Stimulated activated CD4-positive, alpha-beta T cell treated with anti-CD3 and anti-CD28 coated beads, Interleukin-2, amount 100 ng/mL, for 24 hours (primary cell): Measurements from ENCODE around the gene POLR2L.

Experiments
- DNase-seq, 2 donors: peaks; one replicate each; pipeline ENCODE4 v3.0.0-alpha.2; 2020

Gene POLR2L

DNA sequence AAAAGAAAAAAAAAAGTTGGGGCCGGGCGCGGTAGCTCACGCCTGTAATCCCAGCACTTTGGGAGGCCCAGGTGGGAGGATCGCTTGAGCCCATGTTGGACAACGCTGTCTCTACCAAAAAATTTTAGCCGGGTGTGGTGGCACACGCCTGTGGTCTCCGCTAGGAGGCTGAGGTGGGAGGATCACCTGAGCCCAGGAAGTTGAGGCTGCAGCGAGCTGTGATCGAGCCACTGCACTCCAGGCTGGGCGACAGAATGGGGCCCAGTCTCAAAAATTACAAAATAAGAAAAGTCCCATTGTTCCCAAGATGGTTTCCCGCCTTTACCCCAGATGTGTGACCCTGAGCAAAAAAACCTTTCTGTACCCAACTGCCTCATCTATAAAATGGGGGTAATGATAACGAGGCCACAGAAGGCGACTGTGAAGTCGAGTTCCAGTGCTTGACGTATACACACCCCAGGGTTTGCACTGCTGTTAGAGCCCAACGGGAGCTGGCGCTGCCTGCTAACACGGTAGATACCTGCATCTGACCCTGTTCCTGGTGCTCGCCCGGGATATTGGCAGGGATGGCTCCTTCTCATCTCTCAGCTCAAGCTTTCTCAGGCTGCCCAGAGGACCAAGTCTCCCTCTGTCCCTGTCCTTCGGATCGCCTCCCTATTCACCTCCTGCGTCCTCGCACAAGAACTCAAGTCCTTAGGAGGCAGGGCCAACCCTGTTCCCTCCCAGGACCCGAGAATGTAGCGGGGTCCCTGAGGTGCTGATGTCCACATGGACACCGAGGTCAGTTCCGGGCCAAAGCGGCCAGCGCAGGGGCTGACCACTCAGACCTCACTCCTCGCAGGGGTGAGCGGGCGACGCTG is 33.7 kb downstream of the POLR2L start:
- no peak for DNase-seq

DNA sequence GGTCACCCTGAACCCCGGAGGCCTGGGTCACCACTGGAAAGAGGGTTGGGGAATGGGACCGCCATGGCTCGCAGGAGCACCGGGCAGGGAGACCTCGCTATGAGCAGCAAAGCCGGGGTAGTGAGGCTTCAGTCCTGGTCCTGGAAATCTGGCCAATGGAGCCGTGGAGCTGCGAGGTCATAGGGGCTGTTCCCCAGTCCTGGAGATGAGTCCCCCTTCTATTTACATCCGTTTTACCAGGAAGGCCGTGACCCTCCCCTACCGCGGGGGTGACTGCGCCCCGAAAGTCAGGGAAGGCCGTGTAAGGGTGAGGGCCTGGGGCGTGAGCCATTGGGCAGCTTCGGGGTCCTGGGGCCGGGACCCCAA is 37.7 kb downstream of the POLR2L start:
- no peak for DNase-seq

DNA sequence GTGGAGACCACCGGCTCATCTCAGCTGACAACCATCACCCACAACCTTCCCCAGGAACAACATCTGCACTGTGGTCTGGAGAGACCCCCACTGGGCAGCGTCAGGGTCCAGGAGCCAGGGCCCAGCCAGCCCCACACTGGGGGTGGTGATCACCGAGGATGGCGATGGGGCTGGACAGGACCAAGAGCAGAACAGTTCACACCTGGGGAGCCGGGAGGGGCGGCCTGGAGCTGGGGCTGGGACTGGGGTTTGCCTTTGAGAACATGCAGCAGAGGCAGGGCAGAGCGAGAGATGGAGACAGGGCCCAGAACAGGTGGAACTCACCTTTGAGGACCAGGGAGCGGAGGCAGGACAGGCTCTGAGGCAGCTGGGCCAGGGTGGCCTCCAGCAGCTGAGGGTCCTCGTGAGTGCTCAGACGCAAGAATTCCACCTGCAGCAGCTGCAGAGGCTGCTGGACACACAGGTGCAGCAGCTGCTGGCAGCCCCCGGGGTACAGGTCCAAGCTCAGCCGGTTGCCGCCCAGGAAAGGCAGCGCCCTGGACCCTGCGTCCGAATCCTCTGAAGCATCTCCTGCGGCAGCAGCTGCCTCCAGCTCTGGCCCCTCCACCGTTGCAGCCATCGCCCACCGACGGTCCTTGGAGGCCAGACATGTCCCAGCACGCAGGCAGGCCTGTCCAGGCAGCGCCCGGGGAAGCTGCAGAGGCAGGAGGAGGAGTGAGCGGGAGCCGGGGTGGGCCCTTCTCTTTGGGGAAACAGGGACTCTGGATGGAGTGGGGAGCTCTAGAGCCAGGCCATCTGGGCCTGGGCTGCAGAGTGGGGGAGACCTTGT is 38.3 kb downstream of the POLR2L start:
- no peak for DNase-seq

DNA sequence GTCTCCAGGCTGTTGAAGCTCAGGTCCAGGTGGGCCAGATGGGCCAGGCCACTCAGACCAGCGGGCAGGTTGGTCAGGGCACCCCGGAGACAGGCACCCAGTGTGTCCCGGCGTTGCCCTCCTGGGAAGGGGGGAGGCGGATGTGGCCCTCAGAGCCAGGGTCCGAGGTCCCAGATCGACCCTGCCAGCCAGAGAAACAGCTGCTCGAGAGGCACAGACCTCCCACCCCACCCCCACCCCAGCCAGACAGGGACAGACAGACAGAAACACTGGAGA is 38.9 kb downstream of the POLR2L start:
- DNase-seq = no peak

DNA sequence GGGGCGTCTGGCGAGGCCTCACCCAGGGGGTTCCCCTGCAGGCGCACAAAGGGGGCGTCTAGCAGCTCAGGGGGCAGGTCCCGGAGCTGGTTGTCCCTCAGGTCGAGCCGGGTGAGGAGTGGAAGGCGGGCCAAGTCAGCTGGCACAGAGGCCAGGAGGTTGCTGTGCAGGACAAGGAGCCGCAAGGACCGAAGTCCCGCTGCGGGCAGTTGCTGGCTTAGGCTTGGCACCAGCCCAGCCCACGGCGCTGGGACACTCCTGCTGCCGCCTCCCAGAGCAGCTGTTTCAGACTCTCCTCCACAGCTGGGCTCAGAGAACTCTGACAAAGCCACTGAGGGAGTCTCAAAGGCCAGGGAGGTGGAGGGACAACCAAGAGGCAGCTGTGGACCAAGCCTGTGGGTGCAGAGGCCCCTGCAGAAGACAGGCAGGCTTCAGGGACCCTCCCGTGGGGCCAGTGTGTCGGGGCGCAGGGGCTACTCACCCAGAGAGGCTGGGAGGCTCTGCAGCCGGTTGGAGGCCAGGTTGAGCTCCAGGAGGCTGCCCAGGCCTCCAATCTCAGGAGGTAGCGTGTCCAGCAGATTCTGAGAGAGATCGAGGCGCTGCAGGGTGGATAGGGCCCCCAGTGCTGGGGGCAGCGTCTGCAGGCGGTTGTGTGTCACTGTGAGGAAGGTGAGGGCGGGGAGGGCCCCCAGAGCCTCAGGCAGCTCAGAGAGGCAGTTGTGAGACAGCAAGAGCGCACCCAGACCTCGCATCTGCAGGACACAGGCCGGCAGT is 39.4 kb downstream of the POLR2L start:
- no peak for DNase-seq

DNA sequence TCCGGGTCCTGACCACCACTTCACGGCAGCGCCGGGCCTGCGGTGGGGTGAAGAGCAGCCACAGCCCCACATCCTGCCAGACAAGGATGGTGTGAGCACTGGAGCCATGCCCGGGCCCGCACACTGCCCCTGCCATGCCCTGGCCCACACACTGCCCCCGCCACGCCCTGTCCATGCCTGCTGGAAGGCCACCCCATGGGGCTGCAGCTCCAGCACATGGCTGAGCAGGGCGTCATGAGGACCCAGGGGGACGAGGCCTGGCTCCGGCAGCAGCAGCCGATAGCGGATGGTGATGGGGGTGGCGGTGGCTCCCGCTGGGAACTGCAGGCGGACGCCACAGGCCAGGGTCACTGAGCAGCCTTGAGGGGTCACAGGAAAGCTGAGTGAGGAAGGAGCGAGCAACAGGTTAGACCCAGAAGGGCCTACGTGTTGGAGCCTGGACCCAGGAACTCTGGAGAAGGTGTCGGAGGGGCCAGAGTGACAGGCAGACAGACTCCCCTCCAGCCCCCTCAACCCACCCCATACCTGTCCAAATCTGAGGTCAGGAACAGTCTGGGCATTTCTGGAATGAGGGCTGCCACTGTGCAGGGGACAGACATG is 40.2 kb downstream of the POLR2L start:
- DNase-seq = no peak

DNA sequence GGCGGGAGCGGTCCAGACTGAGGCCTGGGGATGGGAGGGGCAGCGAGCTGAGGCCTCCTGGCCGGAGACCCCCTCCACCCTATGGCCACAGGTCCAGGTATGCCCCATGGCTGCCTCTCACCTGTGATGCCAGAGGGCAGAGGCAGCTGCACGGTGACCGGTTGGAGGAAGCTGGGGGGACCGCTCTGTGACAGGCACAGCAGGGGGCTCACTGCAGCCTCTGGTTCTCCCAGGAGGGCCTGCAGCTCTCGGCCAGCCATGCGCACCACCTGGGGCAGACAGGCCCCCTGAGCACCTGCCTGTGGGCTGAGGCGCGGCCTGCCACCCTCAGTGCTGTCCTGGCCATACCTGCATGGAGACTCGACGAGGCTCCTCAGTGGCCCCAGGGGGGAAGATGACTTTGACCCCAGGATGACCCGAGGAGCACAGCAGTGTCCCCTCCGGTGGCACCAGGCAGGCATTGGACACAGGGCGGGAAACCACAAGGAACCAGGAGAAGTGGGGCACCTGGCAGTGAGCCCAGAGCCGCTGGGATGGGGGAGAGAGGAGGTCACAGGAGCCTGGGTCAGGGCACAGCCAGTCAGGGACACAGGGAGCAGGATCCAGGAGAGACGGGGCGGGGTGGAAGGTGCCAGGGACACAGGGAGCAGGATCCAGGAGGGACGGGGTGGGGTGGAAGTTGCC is 41.1 kb downstream of the POLR2L start:
- DNase-seq = no peak

DNA sequence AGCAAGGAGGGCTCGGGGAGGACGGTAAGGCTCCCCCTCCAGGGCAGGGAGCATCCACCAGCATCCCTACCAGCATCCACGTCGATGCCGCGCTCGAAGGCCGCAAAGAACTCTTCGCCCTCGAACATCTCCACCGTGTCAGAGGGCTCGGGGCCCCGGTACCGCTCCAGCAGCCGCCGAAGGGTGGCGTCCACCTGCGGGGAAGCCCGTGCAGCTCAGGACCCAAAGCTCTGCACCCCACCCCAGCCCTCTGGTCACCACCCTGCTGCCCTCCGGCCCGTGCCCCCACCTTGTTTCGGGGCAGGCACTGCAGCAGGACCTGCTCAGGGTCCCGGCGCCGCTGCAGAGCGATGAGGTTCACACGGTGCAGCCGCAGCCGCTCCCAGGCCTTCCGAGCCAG is 41.9 kb downstream of the POLR2L start:
- no peak for DNase-seq

DNA sequence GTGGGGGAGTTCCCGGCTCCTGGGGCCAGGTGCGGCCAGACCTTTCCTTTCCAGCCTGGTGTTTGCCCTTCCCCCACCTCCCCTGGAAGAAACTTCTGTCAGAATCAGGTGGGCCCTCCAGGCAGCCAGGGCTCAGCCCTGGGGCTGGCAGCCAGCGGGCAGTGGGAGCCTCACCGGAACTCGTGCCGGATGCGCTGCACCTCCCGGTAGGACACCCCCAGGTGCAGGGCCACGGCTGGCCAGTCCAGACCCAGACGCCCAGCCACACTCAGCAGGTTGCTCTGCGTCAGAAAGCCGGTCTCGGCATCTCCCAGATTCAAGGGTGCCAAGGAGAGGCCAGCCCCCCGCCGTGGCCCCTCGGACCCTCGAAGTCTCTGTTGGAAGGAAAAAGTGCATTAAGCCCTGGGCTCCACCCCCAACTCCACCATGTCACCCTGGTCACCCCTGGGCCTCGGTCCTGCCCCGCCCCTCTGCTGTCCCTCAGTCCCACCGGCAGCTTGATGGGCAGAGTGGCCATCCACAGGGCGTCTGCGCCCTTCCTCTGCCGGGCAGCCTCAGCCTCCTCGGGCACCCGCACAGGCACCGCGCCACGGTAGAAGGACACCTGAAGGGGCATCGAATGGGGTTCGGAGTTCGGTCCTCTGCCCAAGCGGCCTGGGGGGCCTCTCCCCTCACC is 42.5 kb downstream of the POLR2L start:
- DNase-seq = no peak

DNA sequence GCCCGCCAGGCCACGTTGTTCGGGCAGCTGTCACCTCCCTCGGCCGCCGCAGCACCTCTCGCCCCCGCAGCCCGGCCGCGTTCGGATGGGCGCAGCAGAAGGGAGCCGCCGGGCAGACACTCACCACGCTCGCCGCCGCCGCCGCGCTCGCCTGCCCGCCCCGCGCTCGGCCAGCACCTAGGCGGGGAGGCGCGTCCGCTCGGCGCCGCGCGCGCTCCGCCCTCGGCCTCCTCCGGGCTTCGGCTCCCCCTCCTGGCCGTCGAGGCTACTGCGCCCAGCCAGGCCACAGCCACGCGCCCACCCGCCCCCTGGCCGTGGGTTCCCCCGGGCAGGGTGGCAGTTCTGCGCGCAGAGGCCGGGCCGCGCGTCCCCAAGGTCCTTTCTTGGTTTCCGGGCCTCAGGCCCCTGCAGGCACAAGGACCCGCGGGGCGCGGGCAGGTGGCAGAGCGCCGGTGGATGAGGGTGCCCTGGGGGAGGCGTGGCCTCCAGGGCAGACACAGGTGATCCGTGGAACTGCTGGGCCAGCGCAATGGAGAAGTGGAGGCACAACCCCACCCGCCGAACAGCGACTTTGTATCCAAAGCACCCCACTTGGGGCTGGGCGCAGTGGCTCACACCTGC is 44.1 kb downstream of the POLR2L start, which contains the start of gene SLC25A22:
SLC25A22 (minus strand) TSS at position 189 of the 621 bp plus-strand sequence. CDS start 3,275 bp downstream, outside the sequence.
- DNase-seq = peak; percentile 87 to 90

DNA sequence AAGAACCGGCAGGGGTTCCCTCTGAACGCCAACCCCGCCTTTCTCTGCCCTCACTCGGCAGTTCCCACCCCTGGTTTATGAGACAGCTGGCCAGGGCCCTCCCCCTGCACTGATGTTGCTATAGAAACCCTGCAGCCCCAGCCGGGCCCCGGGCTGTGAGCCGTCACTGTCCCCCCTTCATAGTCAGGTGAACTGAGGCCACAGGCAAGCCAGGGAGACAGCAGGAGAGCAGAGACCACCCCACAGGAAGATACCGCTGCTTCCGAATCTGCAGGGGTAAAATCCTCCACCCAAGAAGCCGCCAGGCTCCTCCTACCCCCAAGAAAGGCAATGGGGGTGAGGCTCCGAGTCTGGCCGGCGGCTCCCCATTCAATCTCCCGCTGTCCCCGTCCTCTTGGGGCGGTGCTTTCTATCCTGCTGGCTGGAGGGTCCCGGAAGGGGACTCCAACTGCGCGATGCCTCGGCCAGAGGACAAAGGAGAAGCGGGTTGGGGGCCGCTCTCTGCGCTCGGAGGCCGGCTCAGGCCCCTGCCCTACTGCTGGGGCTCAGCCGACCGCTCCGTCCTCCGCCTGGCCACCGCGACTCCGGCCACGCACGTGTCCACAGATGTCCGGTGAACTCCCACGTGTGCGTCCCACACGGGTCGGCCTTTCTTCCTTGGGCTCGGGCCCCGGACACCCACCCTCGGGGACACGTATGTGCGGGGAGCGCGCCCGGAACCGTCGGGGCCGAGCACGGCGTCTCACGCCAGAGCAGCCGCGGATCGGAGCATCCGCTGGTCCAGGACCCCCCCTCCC is 44.8 kb downstream of the POLR2L start:
- DNase-seq = peak; percentile 77 to 82

DNA sequence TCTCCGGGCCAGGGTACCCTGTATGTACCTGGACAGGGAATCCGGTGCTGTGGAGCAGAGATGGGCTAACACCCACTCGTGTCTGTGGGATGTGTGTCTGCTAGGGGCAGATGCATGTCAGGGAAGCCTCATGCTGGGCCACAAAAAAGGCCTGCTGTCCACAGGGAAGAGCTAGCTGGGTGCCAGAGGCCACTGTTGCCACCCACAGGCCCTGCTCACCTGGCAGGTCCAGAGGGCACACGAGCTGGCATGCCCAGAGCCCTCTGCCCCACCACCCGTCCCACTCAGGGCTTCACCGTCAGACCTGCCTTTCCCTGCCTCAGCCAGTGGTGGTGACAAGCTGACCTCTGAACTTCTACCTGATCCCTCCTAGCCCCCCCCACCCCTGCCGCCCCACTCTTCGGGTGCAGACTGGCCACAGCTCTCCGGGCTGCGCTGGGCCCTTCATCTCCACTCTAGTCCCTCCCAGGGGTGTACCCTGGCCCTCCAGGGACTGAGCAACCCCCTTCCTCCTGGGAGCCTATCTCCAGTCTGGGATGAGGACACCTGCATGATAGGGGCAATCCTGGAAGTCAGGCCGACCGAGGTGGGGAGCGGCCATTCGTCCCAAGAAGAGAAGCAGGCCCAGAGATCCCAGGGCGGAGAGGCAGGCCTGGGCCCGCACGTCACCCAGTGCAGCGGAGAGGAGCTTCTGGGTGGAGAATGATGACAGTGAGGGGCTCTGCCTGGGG is 45.6 kb downstream of the POLR2L start:
- DNase-seq = no peak

DNA sequence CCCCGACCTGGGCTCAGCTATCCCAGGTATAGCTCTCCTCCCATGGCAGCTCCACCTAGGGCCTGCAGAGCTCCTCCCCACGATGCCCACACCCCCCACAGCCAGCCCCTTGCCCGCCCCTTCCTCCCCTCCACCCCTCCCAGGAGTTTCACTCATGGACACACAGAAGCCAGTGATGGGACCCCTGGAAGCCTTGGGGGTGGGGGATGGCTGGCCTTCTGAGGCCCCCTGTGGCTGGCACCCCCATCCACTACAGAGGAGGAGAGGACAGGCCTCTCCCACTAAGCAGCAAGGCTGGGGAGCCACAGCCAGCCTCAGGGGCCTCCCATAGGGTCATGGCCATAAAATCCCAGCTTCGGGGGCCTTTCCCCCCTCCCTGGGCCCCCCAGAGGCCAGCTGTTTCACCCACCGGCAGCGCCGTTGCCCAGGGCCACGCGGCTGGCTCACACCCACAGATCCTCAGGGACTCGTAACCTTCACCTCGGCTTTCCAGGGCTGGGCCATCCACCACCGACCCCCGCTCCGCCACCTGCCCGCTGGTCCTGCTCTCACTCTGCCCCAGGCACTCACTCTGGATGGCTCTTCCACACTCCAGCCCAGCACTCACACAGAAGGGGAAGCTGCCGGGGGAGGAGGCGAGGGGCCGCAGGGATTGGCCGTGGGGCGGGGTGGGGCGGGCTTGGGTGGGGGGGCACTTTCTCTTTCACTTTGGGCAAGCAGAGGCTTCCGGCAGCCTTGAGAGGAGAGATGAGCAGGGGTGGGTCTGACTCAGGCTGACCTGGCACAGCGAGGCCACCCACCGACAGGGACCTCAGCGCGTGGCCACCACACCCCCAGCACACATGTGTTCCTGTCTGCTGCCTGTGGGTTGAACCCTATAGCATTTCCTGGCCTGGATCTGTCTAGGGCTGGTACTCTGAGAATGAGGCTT is 46.4 kb downstream of the POLR2L start:
- peak; percentile 85 to 86 for DNase-seq

DNA sequence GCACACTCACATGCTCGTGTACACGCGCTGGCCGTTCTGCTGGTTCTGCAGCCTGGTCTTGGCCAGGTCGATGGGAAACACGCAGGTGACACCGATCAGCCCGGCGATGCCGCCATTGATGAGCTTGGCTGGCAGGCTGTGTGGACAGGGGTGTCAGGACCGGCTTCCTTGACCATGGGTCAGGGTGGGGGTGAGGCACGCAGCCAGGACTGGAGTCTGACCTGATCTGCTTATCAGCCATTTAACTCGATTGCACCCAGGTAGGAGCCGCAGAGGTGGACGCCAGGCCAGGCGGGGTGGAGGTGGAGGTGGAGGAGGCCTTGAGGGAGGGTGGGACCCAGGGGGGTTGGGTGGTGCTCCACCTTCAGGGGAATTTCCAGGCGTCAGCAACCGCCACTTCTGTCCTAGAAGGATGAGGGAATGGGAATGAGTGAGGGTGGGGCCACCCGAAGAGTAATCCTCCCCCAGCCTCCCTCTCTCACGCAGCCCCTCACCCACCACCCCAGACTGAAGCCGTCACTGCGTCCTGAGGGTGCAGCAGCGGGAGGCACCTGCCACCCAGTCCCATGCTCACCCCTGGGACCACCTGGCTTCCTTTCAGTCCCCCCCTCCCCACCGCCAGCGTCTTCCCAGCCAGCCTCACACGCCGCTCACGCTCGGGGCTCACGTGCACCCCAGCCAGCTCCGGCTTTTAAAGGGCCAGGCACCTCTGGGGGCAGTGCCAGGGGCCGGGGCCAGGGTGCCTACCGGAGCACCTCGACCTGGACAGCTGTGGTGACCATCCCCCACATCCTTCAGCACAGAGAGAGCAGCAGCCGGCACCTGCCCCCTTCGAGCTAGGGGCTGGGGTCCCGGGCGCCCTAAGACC is 47.3 kb downstream of the POLR2L start:
- no peak for DNase-seq

DNA sequence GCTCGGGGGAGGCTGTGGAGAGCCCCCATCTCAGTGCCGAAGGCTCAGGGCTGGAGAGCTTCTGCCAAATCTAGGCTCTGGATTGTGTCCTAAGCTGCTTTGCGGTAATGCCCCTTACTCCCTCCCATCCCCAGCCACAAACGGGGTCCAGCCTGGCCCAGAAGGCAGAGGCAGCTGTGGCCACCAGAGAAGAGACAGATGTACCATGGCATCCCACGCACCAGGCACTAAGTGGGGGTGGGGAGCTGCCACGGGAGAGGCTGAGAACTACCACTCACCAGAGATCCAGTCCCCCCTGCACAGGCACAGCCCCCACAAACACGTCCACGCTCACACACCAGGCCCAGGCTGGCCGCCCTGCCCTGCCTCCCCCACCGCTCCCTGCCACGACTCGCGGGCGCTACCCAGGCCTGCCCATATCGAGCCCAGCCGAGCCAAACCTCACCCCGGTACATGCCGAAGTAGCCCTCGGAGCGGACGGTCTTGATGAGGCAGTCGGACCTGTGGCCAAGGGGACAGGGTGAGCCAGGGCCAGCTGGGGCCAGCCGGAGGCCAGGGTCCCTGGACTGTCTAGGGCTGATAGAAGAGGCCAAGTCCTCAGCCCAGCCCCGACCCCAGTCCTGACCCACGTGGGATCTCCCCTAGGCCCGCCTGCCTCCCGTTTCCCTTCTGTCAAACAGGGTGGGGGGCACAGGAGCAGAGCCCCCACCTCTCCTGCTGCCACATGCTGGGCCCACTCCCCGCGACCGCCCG is 48.1 kb downstream of the POLR2L start:
- DNase-seq = no peak

DNA sequence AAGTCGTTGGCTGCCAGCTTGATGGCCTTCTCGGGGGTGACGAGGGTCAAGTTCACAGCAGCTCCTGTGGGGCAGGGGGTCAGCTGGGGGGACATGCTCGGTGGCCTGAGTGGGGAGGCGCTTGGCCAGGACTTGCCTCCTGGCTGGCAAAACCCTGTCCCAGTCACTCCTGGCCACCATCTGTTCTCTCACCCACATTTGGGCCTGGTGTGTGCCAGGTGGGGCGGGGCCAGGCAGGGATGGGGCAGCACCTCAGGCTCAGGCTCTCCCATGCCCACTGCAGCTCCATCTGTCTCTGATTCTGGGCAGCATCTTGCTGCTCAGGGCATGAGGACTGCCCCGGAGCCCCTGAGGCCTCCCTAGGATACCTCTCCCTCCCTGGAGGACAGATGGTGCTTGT is 48.8 kb downstream of the POLR2L start:
- DNase-seq = no peak

DNA sequence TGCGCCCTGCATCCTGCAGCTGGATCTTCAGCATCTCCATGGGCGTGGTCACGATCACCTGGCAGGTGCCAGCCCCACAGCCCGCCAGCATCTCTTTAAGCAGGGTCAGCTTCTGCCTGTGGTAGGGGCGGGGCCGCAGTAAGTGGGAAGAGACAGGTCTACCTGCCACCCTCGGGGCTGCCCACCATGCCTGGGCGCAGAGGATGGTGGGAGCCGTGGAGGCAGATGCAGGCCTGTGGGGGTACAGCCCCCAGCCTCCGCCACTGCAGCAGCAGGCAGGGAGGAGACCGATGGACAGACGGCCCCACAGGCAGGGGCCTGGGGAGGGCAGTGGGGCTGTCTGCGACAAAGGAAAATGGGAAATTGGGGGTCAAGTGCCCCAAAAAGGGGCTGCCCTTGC is 49.5 kb downstream of the POLR2L start:
- no peak for DNase-seq
